ENCODE measurements around the gene MEIS2. TPM values are rescaled to one million over a fixed set of nuclear protein-coding genes. Genes with fewer than 3 reads are reported as not detected.

The MEIS2 gene
- total and polyA plus RNA-seq, 2 experiments from 2014 or later: 0.27 TPM; not detected in 1

GRCh38 chr15:36996538-36997181, 103.7 kb downstream of the MEIS2 start (continued):
- TF ChIP-seq CTCF (conservative IDR thresholded peaks at IDR 0.05; ENCODE audit: low read depth in 2 of 2): no peak
- no peak for TF ChIP-seq POLR2AphosphoS5 (IDR thresholded peaks at IDR 0.05; ENCODE audit: low read depth)
- TF ChIP-seq EZH2phosphoT487 (IDR thresholded peaks at IDR 0.05; ENCODE audit: unreplicated experiment): no peak
- no peak for TF ChIP-seq ETS1 (IDR thresholded peaks at IDR 0.05)
- no peak for TF ChIP-seq ZNF114 (CRISPR knock-in tag; IDR thresholded peaks at IDR 0.05)
- TF ChIP-seq EZH2 (IDR thresholded peaks at IDR 0.05; ENCODE audit: low read depth, unreplicated experiment): no peak
- TF ChIP-seq JUNB (IDR thresholded peaks at IDR 0.05; ENCODE audit: unreplicated experiment): no peak
- no peak for TF ChIP-seq ZNF331 (CRISPR knock-in tag; IDR thresholded peaks at IDR 0.05; ENCODE audit: low read depth)

- H3K4me3 Mint-ChIP-seq: no peak overlapping the region
- H3K79me2 ChIP-seq (replicated peaks; ENCODE audit: insufficient read depth): no peaks in the 10 kb centered on the region
- no peaks in the 10 kb centered on the region for H3K9me3 Mint-ChIP-seq
- H3K27me3 Mint-ChIP-seq (ENCODE audit: insufficient read depth, low read depth, poor library complexity): peaks cover 4% of the 10 kb centered on the region
- no peak overlapping the region for H3K27ac Mint-ChIP-seq
- ATAC-seq (no peak), DNase-seq (ENCODE audit: low spot score) (no peak)
- H3K4me1 Mint-ChIP-seq: peaks cover 12% of the 10 kb centered on the region; the same call in 2 of the 3 replicates
- H3K27ac ChIP-seq (ENCODE audit: low read depth): no peak overlapping the region
- H3F3A ChIP-seq (replicated peaks; ENCODE audit: low read depth): no peaks in the 10 kb centered on the region
- H3K27me3 ChIP-seq (ENCODE audit: insufficient read depth): no peaks in the 10 kb centered on the region
- H3K4me2 ChIP-seq: no peak overlapping the region
- H4K20me1 ChIP-seq (replicated peaks; ENCODE audit: insufficient read depth): no peaks in the 10 kb centered on the region
- H3K36me3 Mint-ChIP-seq (ENCODE audit: low read depth): no peaks in the 10 kb centered on the region
- H3K9me2 ChIP-seq (ENCODE audit: insufficient read depth): no peaks in the 10 kb centered on the region
- H3K4me3 ChIP-seq: no peak overlapping the region
- H2AFZ ChIP-seq: no peak overlapping the region
- H3K4me1 ChIP-seq (ENCODE audit: insufficient read depth): no peaks in the 10 kb centered on the region; the same call in 1 of the 2 replicates
- H3K36me3 ChIP-seq (ENCODE audit: insufficient read depth): no peaks in the 10 kb centered on the region
- no peak for TF ChIP-seq STAT1 (IDR thresholded peaks at IDR 0.05; ENCODE audit: unreplicated experiment)
- TF ChIP-seq EZH2 (IDR thresholded peaks at IDR 0.05; ENCODE audit: low read depth, unreplicated experiment): no peak
- no peak for TF ChIP-seq ZNF462 (CRISPR knock-in tag; IDR thresholded peaks at IDR 0.05)
- no peak for TF ChIP-seq POLR2AphosphoS5 (IDR thresholded peaks at IDR 0.05; ENCODE audit: low read depth)
- no peak for TF ChIP-seq REST (IDR thresholded peaks at IDR 0.05; ENCODE audit: unreplicated experiment)
- TF ChIP-seq ZNF331 (CRISPR knock-in tag; IDR thresholded peaks at IDR 0.05; ENCODE audit: low read depth): no peak
- TF ChIP-seq ZNF114 (CRISPR knock-in tag; IDR thresholded peaks at IDR 0.05): no peak
- no peak for TF ChIP-seq NANOG (IDR thresholded peaks at IDR 0.05; ENCODE audit: borderline replicate concordance)
Observed at GRCh38 chr15:36996121-36996520, 104.2 kb downstream of the MEIS2 start.
